ENCODE results near the gene KRTAP10-1.

KRTAP10-1 gene

DNA sequence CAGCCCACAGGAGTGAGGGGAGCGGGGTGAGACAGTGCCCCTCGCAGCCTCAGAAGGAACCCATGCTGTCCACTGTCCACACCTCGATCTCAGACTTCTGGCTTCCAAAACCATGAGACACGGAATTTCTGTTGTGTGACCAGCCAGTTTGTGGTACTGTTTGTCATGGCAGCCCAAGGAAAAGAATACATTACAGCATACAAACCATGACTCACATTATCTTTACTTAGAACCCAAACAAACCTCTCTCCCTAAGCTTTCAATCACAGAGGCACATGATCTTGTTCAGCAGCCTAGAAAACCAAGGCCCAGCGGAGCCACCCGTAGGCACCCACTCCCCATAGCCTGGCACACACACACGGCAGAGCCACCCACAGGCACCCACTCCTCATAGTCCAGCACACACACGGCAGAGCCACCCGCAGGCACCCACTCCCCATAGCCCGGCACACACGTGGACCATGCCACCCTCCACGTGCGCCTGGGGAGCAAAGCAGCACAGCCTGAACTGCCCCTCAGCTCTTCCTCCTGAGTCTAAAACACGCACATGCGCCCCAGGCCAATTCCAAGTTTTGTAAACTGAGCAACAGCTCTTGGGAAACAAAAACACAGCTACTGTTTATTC lies 33.1 kb upstream of the KRTAP10-1 start:
- no peak overlapping the region for H2BK5ac ChIP-seq (ENCODE audit: low read length)
- H3K4me1 ChIP-seq (ENCODE audit: control insufficient read depth, low read depth, low read length) = no peaks in the 10 kb centered on the region
- DNase-seq = no peak
- no CpG with 5 or more reads among the region's 15 CpGs for WGBS (ENCODE audit: extremely low coverage, insufficient coverage, low lambda C conversion rate)
- no peak overlapping the region for H3K9ac ChIP-seq (ENCODE audit: low read length)
- H3K27ac ChIP-seq (ENCODE audit: low read depth, low read length) = no peak overlapping the region
- no peak overlapping the region for H3K4ac ChIP-seq (ENCODE audit: low read depth, low read length)
- no peak overlapping the region for H4K8ac ChIP-seq (ENCODE audit: low read depth, low read length)
- H2AK5ac ChIP-seq (ENCODE audit: low read length) = no peak overlapping the region
- no peak overlapping the region for H4K5ac ChIP-seq (ENCODE audit: low read length)
- no peak overlapping the region for H3K56ac ChIP-seq (ENCODE audit: low read length)
- no peak overlapping the region for H3K4me3 ChIP-seq (ENCODE audit: low read length)
- no peak overlapping the region for H2BK120ac ChIP-seq (ENCODE audit: low read depth, low read length)
- no peaks in the 10 kb centered on the region for H3K79me1 ChIP-seq (ENCODE audit: low read length)
- H3K4me2 ChIP-seq (ENCODE audit: low read length) = no peak overlapping the region
- no peak overlapping the region for H3K23ac ChIP-seq (ENCODE audit: low read length)
- no peaks in the 10 kb centered on the region for H3K79me2 ChIP-seq (ENCODE audit: control insufficient read depth, insufficient read depth, low read length)
- no peaks in the 10 kb centered on the region for H3K27me3 ChIP-seq (ENCODE audit: insufficient read depth, low read length, poor library complexity)
- no peak overlapping the region for H2BK15ac ChIP-seq (replicated peaks; ENCODE audit: low read depth)
- H3K18ac ChIP-seq (ENCODE audit: low read length) = no peak overlapping the region
- H3K36me3 ChIP-seq (ENCODE audit: control insufficient read depth, insufficient read depth, low read length) = no peaks in the 10 kb centered on the region

GRCh38 chr21:44571844-44572782 lies 32.1 kb upstream of the KRTAP10-1 start:
- no peak overlapping the region for H3K56ac ChIP-seq (ENCODE audit: low read length)
- no peaks in the 10 kb centered on the region for H3K27me3 ChIP-seq (ENCODE audit: insufficient read depth, low read length, poor library complexity)
- WGBS (ENCODE audit: extremely low coverage, insufficient coverage, low lambda C conversion rate) = no CpG with 5 or more reads among the region's 40 CpGs
- H3K4me3 ChIP-seq (ENCODE audit: low read length) = no peak overlapping the region
- DNase-seq = no peak
- H2BK120ac ChIP-seq (ENCODE audit: low read depth, low read length) = no peak overlapping the region
- H3K36me3 ChIP-seq (ENCODE audit: control insufficient read depth, insufficient read depth, low read length) = no peaks in the 10 kb centered on the region
- H3K4me2 ChIP-seq (ENCODE audit: low read length) = no peak overlapping the region
- no peak overlapping the region for H3K4ac ChIP-seq (ENCODE audit: low read depth, low read length)
- H4K5ac ChIP-seq (ENCODE audit: low read length) = no peak overlapping the region
- no peak overlapping the region for H2BK5ac ChIP-seq (ENCODE audit: low read length)
- no peak overlapping the region for H2BK15ac ChIP-seq (replicated peaks; ENCODE audit: low read depth)
- H2AK5ac ChIP-seq (ENCODE audit: low read length) = no peak overlapping the region
- H4K8ac ChIP-seq (ENCODE audit: low read depth, low read length) = no peak overlapping the region
- no peaks in the 10 kb centered on the region for H3K79me2 ChIP-seq (ENCODE audit: control insufficient read depth, insufficient read depth, low read length)
- H3K9ac ChIP-seq (ENCODE audit: low read length) = no peak overlapping the region
- no peak overlapping the region for H3K27ac ChIP-seq (ENCODE audit: low read depth, low read length)
- H3K23ac ChIP-seq (ENCODE audit: low read length) = no peak overlapping the region
- no peaks in the 10 kb centered on the region for H3K79me1 ChIP-seq (ENCODE audit: low read length)
- H3K4me1 ChIP-seq (ENCODE audit: control insufficient read depth, low read depth, low read length) = no peaks in the 10 kb centered on the region
- no peak overlapping the region for H3K18ac ChIP-seq (ENCODE audit: low read length)

GRCh38 chr21:44571296-44571695 lies 31.3 kb upstream of the KRTAP10-1 start:
- H3K4ac ChIP-seq (ENCODE audit: low read depth, low read length) = no peak overlapping the region
- no peak overlapping the region for H3K18ac ChIP-seq (ENCODE audit: low read length)
- WGBS (ENCODE audit: extremely low coverage, insufficient coverage, low lambda C conversion rate) = no CpG with 5 or more reads among the region's 4 CpGs
- no peak overlapping the region for H2BK5ac ChIP-seq (ENCODE audit: low read length)
- no peak overlapping the region for H3K56ac ChIP-seq (ENCODE audit: low read length)
- no peak overlapping the region for H3K27ac ChIP-seq (ENCODE audit: low read depth, low read length)
- no peak overlapping the region for H4K5ac ChIP-seq (ENCODE audit: low read length)
- no peaks in the 10 kb centered on the region for H3K27me3 ChIP-seq (ENCODE audit: insufficient read depth, low read length, poor library complexity)
- no peak overlapping the region for H3K9ac ChIP-seq (ENCODE audit: low read length)
- H4K8ac ChIP-seq (ENCODE audit: low read depth, low read length) = no peak overlapping the region
- H3K23ac ChIP-seq (ENCODE audit: low read length) = no peak overlapping the region
- H3K79me2 ChIP-seq (ENCODE audit: control insufficient read depth, insufficient read depth, low read length) = no peaks in the 10 kb centered on the region
- H3K36me3 ChIP-seq (ENCODE audit: control insufficient read depth, insufficient read depth, low read length) = no peaks in the 10 kb centered on the region
- H2BK120ac ChIP-seq (ENCODE audit: low read depth, low read length) = no peak overlapping the region
- H3K79me1 ChIP-seq (ENCODE audit: low read length) = no peaks in the 10 kb centered on the region
- H2BK15ac ChIP-seq (replicated peaks; ENCODE audit: low read depth) = no peak overlapping the region
- no peak for DNase-seq
- no peak overlapping the region for H3K4me3 ChIP-seq (ENCODE audit: low read length)
- H3K4me2 ChIP-seq (ENCODE audit: low read length) = no peak overlapping the region
- no peak overlapping the region for H2AK5ac ChIP-seq (ENCODE audit: low read length)
- H3K4me1 ChIP-seq (ENCODE audit: control insufficient read depth, low read depth, low read length) = no peaks in the 10 kb centered on the region

DNA sequence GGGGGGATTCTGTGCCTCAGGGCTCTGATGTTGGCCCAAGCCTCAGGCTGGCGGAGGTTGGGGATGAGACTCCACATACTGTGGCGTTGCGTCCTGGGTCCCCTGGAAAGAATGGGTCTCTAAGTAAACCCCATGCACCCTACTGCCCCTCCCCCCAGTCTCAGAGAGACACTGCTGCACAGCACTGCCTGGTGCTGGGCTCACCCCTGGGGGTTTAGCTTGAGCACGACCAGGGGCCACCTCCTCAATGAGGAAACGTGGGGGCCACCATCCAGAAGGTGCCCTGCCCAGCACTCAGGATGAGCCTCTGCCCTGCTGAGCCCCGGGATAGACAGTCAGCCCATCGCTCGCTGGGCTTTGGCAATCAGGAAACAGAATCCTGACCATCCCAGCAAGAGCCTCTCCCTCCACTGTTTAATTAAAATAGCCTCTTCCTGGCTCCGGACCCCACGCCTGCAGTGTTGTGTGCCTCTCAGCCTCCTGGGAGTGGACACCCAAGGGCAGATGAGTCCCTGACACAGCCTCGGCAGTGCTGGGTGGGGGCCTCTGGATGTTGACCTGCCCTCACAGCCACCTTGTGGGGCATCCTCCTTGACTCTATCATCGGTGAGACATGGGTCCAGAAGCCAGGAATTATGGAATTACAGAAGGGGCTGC lies 30.0 kb upstream of the KRTAP10-1 start:
- H3K27me3 ChIP-seq (ENCODE audit: insufficient read depth, low read length, poor library complexity) = no peaks in the 10 kb centered on the region

DNA sequence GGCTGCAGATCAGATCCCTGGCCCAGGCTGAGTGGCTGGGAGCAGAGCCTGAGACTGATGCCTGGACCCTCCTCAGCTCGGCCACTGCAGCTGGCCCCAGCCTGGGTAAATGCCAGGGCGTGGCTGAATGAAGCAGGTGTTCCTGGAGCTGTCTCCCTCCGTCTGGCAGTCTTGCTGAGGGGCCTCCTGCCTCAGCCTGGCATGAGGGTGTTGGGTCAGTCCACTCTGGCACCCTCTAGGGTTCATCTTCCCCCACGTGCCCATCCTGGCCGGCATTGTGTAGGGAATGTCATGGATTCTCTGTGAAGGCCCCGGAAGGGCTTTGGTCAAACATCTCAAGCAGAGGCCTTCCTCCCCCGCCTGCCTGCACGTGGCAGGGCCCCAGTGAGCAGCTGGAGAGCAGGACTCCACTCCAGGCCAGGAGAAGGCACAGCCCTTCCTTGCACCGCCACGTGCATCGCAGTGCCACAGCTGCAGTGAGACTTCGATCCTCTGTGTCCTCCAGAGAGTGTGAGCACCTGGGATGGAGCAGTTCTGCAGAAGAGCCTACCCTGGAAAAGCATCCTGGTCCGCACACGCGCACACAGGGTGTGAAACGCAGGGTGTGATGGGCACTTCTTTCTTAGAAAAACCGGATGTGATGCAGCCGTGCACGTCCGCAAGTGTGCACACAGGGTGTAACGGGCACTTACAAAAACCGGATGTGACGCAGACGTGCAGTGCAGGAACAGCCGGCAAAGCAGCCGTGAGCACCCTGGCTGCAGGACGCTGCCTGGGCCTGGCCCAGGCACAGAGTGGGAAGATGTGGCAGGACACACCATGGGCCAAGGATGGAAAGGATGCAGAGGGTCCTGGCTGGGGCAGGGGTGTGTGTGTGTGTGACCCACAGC lies 28.9 kb upstream of the KRTAP10-1 start:
- no peaks in the 10 kb centered on the region for H3K79me2 ChIP-seq (ENCODE audit: control insufficient read depth, insufficient read depth, low read length)
- no peak overlapping the region for H3K27ac ChIP-seq (ENCODE audit: low read depth, low read length)
- H3K56ac ChIP-seq (ENCODE audit: low read length) = no peak overlapping the region
- H2BK120ac ChIP-seq (ENCODE audit: low read depth, low read length) = no peak overlapping the region
- H2BK15ac ChIP-seq (replicated peaks; ENCODE audit: low read depth) = no peak overlapping the region
- no peak overlapping the region for H4K8ac ChIP-seq (ENCODE audit: low read depth, low read length)
- H3K18ac ChIP-seq (ENCODE audit: low read length) = no peak overlapping the region
- no peak overlapping the region for H4K5ac ChIP-seq (ENCODE audit: low read length)
- no peaks in the 10 kb centered on the region for H3K27me3 ChIP-seq (ENCODE audit: insufficient read depth, low read length, poor library complexity)
- H2BK5ac ChIP-seq (ENCODE audit: low read length) = no peak overlapping the region
- no peak overlapping the region for H3K9ac ChIP-seq (ENCODE audit: low read length)
- no peaks in the 10 kb centered on the region for H3K4me1 ChIP-seq (ENCODE audit: control insufficient read depth, low read depth, low read length)
- H3K4me2 ChIP-seq (ENCODE audit: low read length) = no peak overlapping the region
- H3K79me1 ChIP-seq (ENCODE audit: low read length) = no peaks in the 10 kb centered on the region
- WGBS (ENCODE audit: extremely low coverage, insufficient coverage, low lambda C conversion rate) = no CpG with 5 or more reads among the region's 27 CpGs
- no peak overlapping the region for H3K4ac ChIP-seq (ENCODE audit: low read depth, low read length)
- H2AK5ac ChIP-seq (ENCODE audit: low read length) = no peak overlapping the region
- H3K23ac ChIP-seq (ENCODE audit: low read length) = no peak overlapping the region
- DNase-seq = no peak
- no peaks in the 10 kb centered on the region for H3K36me3 ChIP-seq (ENCODE audit: control insufficient read depth, insufficient read depth, low read length)
- no peak overlapping the region for H3K4me3 ChIP-seq (ENCODE audit: low read length)

More for the DNA sequence above, 30.0 kb upstream of the KRTAP10-1 start:
- H2AK5ac ChIP-seq (ENCODE audit: low read length) = no peak overlapping the region
- no peak overlapping the region for H3K4me2 ChIP-seq (ENCODE audit: low read length)
- H3K4ac ChIP-seq (ENCODE audit: low read depth, low read length) = no peak overlapping the region
- no peak overlapping the region for H3K18ac ChIP-seq (ENCODE audit: low read length)
- no peaks in the 10 kb centered on the region for H3K79me2 ChIP-seq (ENCODE audit: control insufficient read depth, insufficient read depth, low read length)
- H3K4me3 ChIP-seq (ENCODE audit: low read length) = no peak overlapping the region
- no peak overlapping the region for H4K5ac ChIP-seq (ENCODE audit: low read length)
- WGBS (ENCODE audit: extremely low coverage, insufficient coverage, low lambda C conversion rate) = no CpG with 5 or more reads among the region's 12 CpGs
- H3K79me1 ChIP-seq (ENCODE audit: low read length) = no peaks in the 10 kb centered on the region
- H3K56ac ChIP-seq (ENCODE audit: low read length) = no peak overlapping the region
- H2BK120ac ChIP-seq (ENCODE audit: low read depth, low read length) = no peak overlapping the region
- no peaks in the 10 kb centered on the region for H3K4me1 ChIP-seq (ENCODE audit: control insufficient read depth, low read depth, low read length)
- H2BK5ac ChIP-seq (ENCODE audit: low read length) = no peak overlapping the region
- no peak overlapping the region for H3K27ac ChIP-seq (ENCODE audit: low read depth, low read length)
- H4K8ac ChIP-seq (ENCODE audit: low read depth, low read length) = no peak overlapping the region
- H3K9ac ChIP-seq (ENCODE audit: low read length) = no peak overlapping the region
- H3K23ac ChIP-seq (ENCODE audit: low read length) = no peak overlapping the region
- H3K36me3 ChIP-seq (ENCODE audit: control insufficient read depth, insufficient read depth, low read length) = no peaks in the 10 kb centered on the region
- no peak for DNase-seq
- no peak overlapping the region for H2BK15ac ChIP-seq (replicated peaks; ENCODE audit: low read depth)

All from mesendoderm (in vitro differentiated cells).